Activated naive CD4-positive, alpha-beta T cell treated with anti-CD3 and anti-CD28 coated beads, Interleukin-2, amount 10 ng/mL, durations not matched to agents 7 days and 5 days (primary cell): ENCODE results near the gene PRKCA.
"Not testable (repeated sequence)": the region's sequence is repeated elsewhere in the genome, so short reads cannot be mapped to it uniquely, and the experiment has no call there.

ENCODE experiments used
- CTCF ChIA-PET: fragments of 350-600 bp; sonication (Branson Sonifier 250); formaldehyde crosslinking; loops from one replicate; lab custom pipeline; 2021; ENCODE audit warnings: antibody characterized with exemption; lab: Charles Lee
- DNase-seq: peaks from one replicate; pipeline ENCODE4 v3.0.0-alpha.2; 2020
- H3K27ac Mint-ChIP-seq: one replicate; pipeline ENCODE4 v1.8.0; 2021; ENCODE audit warnings: mild to moderate bottlenecking, moderate library complexity, mixed read lengths
- H3K27me3 Mint-ChIP-seq: one replicate; pipeline ENCODE4 v1.8.0; 2021; ENCODE audit warnings: mild to moderate bottlenecking, mixed read lengths
- H3K36me3 Mint-ChIP-seq: one replicate; pipeline ENCODE4 v1.8.0; 2021; ENCODE audit warnings: mixed read lengths
- H3K4me1 Mint-ChIP-seq: one replicate; pipeline ENCODE4 v1.8.0; 2021; ENCODE audit warnings: mixed read lengths
- H3K4me3 Mint-ChIP-seq: one replicate; pipeline ENCODE4 v1.8.0; 2021; ENCODE audit warnings: mild to moderate bottlenecking, moderate library complexity, mixed read lengths
- H3K9me3 Mint-ChIP-seq: one replicate; pipeline ENCODE4 v1.8.0; 2021; ENCODE audit warnings: mixed read lengths

PRKCA gene

DNA sequence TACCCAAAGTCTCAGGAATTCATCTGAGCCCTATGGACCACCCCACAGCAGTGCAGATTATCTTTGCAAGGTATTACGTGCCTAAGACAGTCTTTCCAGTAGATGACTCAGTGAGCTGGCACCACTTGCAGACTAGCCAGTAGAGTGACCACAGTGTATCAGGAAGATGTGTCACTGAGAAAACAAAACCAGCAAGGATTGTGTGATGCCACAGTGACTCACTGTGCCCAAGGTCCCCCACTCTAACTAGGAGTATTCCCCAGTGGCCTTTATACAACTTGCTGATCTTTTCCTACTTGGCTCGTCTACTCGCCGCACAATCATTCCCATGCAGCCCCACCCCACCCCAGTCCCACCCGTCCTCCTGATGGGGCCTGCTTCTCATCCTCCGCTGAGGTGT is 26.8 kb upstream of the PRKCA start:
- Mint-ChIP-seq H3K4me1 (no peaks in the 10 kb centered on the region), H3K36me3 (no peaks in the 10 kb centered on the region), H3K27me3 (peaks cover 36% of the 10 kb centered on the region), H3K27ac (no peak overlapping the region), H3K9me3 (no peaks in the 10 kb centered on the region), H3K4me3 (no peak overlapping the region)
- no peak for DNase-seq
- CTCF ChIA-PET = no interaction called here

GRCh38 chr17:66276328-66276937 is 26.0 kb upstream of the PRKCA start:
- CTCF ChIA-PET = no interaction called here
- Mint-ChIP-seq H3K4me3 (no peak overlapping the region), H3K4me1 (no peaks in the 10 kb centered on the region), H3K27ac (no peak overlapping the region), H3K9me3 (no peaks in the 10 kb centered on the region), H3K27me3 (peaks cover 29% of the 10 kb centered on the region), H3K36me3 (no peaks in the 10 kb centered on the region)
- DNase-seq = no peak

DNA sequence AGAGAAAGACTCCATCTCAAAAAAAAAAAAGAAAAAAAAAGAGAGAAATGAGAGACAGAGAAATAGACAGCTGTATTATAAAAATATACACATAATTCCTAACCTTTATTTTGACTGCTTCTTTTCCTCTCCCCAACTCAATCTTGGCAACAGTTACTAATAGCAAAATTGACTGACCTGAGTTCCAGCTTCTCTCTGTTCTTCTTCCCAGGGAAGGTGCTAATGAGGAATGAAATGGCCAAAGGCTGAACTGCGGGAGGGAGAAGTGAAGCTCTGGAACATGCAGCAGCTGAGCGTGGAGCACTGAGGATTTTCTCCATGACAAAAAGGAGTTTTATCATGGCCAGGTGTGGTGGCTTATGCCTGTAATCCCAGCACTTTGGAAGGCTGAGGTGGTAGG is 25.2 kb upstream of the PRKCA start:
- Mint-ChIP-seq H3K36me3 (peaks cover 1% of the 10 kb centered on the region), H3K4me1 (no peaks in the 10 kb centered on the region), H3K4me3 (no peak overlapping the region), H3K27me3 (peaks cover 25% of the 10 kb centered on the region), H3K9me3 (no peaks in the 10 kb centered on the region), H3K27ac (no peak overlapping the region)
- no peak for DNase-seq
- CTCF ChIA-PET = no interaction called here

- H3K27ac Mint-ChIP-seq = no peak overlapping the region
- peaks cover 4% of the 10 kb centered on the region for H3K36me3 Mint-ChIP-seq
- DNase-seq = no peak
- CTCF ChIA-PET = no interaction called here
- peaks cover 27% of the 10 kb centered on the region for H3K4me1 Mint-ChIP-seq
- H3K4me3 Mint-ChIP-seq = no peak overlapping the region
- peaks cover 14% of the 10 kb centered on the region for H3K27me3 Mint-ChIP-seq
- no peaks in the 10 kb centered on the region for H3K9me3 Mint-ChIP-seq
Observed at GRCh38 chr17:66281661-66282369, 20.6 kb upstream of the PRKCA start.

- CTCF ChIA-PET = no interaction called here
- Mint-ChIP-seq H3K4me3 (no peak overlapping the region), H3K9me3 (no peaks in the 10 kb centered on the region), H3K36me3 (peaks cover 6% of the 10 kb centered on the region), H3K4me1 (peaks cover 36% of the 10 kb centered on the region), H3K27ac (no peak overlapping the region), H3K27me3 (peaks cover under 1% of the 10 kb centered on the region)
- no peak for DNase-seq
Observed at GRCh38 chr17:66283296-66283934, 19.0 kb upstream of the PRKCA start.

GRCh38 chr17:66283971-66284370 is 18.4 kb upstream of the PRKCA start:
- CTCF ChIA-PET = no interaction called here
- Mint-ChIP-seq H3K27me3 (no peaks in the 10 kb centered on the region), H3K36me3 (peaks cover 6% of the 10 kb centered on the region), H3K4me1 (peaks cover 36% of the 10 kb centered on the region), H3K27ac (no peak overlapping the region), H3K9me3 (no peaks in the 10 kb centered on the region), H3K4me3 (no peak overlapping the region)
- no peak for DNase-seq

GRCh38 chr17:66285149-66285548 is 17.3 kb upstream of the PRKCA start:
- peaks cover 6% of the 10 kb centered on the region for H3K36me3 Mint-ChIP-seq
- peaks cover 37% of the 10 kb centered on the region for H3K4me1 Mint-ChIP-seq
- DNase-seq = no peak
- CTCF ChIA-PET = no interaction called here
- peak overlapping the region; percentile 10 for H3K4me3 Mint-ChIP-seq
- no peaks in the 10 kb centered on the region for H3K27me3 Mint-ChIP-seq
- no peaks in the 10 kb centered on the region for H3K9me3 Mint-ChIP-seq
- peak overlapping the region; percentile 68 for H3K27ac Mint-ChIP-seq

- Mint-ChIP-seq H3K4me1 (peaks cover 39% of the 10 kb centered on the region), H3K36me3 (peaks cover 5% of the 10 kb centered on the region), H3K27ac (no peak overlapping the region), H3K27me3 (no peaks in the 10 kb centered on the region), H3K9me3 (no peaks in the 10 kb centered on the region), H3K4me3 (no peak overlapping the region)
- no peak for DNase-seq
- CTCF ChIA-PET = interaction anchor here (1.4 kb wide), 1 partner anchor 13 kb away, joined by 4 read pairs; no protein-coding TSS in a partner anchor
Observed at GRCh38 chr17:66287911-66288310, 14.5 kb upstream of the PRKCA start.

DNA sequence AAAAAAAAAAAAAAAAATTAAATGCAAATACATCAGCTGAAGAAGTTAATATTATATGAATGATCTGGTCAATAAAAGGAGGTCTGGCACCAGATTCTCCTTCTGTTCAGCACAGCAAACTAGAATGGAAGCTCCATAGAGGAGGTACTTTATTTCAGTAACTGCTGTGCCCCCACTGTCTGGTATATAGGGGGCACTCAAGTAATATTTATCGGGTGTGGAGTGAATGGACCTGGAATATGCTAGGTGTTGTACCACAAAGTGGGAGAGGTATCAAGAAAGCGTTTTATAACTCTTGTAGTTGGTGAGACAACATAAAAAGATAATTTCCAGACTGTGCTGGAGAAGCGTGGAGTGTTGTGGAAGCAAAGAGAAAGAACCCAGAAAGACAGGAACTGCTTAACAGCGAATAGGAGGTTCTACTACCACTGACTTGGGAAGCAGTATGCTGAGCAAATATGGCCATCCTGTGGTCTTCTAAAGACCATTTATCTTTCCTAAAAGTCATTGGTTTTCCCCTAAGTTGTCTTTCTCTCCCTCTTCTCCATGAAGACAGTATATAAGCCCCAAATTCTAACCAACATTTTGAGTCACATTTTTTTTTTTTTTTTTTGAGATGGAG is 12.2 kb upstream of the PRKCA start:
- Mint-ChIP-seq H3K4me1 (peaks cover 31% of the 10 kb centered on the region), H3K9me3 (no peaks in the 10 kb centered on the region), H3K4me3 (no peak overlapping the region), H3K36me3 (peaks cover 4% of the 10 kb centered on the region), H3K27me3 (no peaks in the 10 kb centered on the region), H3K27ac (no peak overlapping the region)
- no peak for DNase-seq
- CTCF ChIA-PET = no interaction called here

- CTCF ChIA-PET = interaction anchor here (0.7 kb wide), 1 partner anchor 275 kb away, joined by 3 read pairs; no protein-coding TSS in a partner anchor
Observed at GRCh38 chr17:66292353-66292752, 10.1 kb upstream of the PRKCA start.

DNA sequence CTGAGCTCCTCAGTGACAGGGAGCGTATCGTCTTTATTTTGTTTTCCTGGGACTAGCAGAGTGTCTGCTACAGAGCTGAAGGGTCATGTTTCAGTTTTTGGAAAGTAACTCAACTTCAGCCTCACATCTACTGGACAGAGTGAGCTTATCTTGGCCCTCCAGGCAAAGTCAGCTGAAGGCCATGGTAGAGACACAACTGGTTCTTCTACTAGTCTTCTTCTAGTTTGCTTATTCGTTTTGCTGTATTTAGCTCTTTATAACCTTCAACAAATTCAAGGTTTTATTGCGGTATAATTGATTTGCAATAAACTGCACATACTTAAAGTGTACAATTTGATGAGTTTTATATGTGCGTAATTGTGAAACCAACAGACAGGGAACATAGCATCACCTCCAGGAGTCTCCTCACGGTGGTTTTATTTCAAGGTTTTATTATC is 6.1 kb upstream of the PRKCA start:
- CTCF ChIA-PET = interaction anchor here (0.8 kb wide), 1 partner anchor 25 kb away, joined by 3 read pairs; no protein-coding TSS in a partner anchor
- no peaks in the 10 kb centered on the region for H3K9me3 Mint-ChIP-seq

More at GRCh38 chr17:66292353-66292752, 10.1 kb upstream of the PRKCA start:
- no peak overlapping the region for H3K4me3 Mint-ChIP-seq
- peaks cover 3% of the 10 kb centered on the region for H3K36me3 Mint-ChIP-seq
- H3K27me3 Mint-ChIP-seq = no peaks in the 10 kb centered on the region
- DNase-seq = no peak
- no peaks in the 10 kb centered on the region for H3K9me3 Mint-ChIP-seq
- peaks cover 10% of the 10 kb centered on the region for H3K4me1 Mint-ChIP-seq
- H3K27ac Mint-ChIP-seq = no peak overlapping the region

GRCh38 chr17:66297443-66297842 is 5.0 kb upstream of the PRKCA start:
- Mint-ChIP-seq H3K27me3 (peaks cover 13% of the 10 kb centered on the region), H3K36me3 (peaks cover 15% of the 10 kb centered on the region), H3K4me1 (peaks cover 18% of the 10 kb centered on the region)
- CTCF ChIA-PET, H3K9me3 Mint-ChIP-seq, H3K27ac Mint-ChIP-seq, DNase-seq, H3K4me3 Mint-ChIP-seq: not testable (repeated sequence)

More for the DNA sequence above, 6.1 kb upstream of the PRKCA start:
- Mint-ChIP-seq H3K4me1 (peaks cover 14% of the 10 kb centered on the region), H3K4me3 (no peak overlapping the region), H3K27ac (no peak overlapping the region), H3K36me3 (peaks cover 15% of the 10 kb centered on the region), H3K27me3 (peaks cover 13% of the 10 kb centered on the region)
- no peak for DNase-seq

GRCh38 chr17:66299711-66300110 is 2.7 kb upstream of the PRKCA start:
- no peak for DNase-seq
- Mint-ChIP-seq H3K27ac (no peak overlapping the region), H3K27me3 (peaks cover 13% of the 10 kb centered on the region), H3K4me1 (peaks cover 26% of the 10 kb centered on the region), H3K4me3 (no peak overlapping the region), H3K36me3 (peaks cover 23% of the 10 kb centered on the region), H3K9me3 (no peaks in the 10 kb centered on the region)
- CTCF ChIA-PET = interaction anchor here (0.6 to 1.4 kb wide), 2 partner anchors 26 to 44 kb away, joined by 3 to 4 read pairs; no protein-coding TSS in a partner anchor

DNA sequence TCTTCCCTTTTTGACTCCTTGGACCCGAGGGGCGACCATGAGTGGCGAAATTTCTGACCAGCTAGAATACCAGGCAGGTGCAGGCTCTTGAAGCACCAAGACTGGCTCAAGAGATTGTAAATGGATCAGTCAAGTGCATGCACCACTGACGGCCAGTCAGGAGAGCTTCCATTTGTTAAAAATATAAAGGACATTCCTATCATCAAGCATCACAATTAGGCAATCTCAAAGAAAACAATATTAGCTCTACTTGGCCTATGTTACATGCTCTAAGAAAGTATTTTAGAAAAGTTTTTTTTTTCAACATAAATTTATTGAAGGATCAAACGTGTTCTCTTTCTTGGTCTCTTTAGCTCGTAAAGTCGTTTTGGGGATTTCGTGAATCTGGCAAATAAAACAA is 1.5 kb upstream of the PRKCA start:
- Mint-ChIP-seq H3K9me3 (no peaks in the 10 kb centered on the region), H3K36me3 (peaks cover 25% of the 10 kb centered on the region), H3K27ac (no peak overlapping the region), H3K4me3 (peak overlapping the region; percentile 85), H3K4me1 (peaks cover 38% of the 10 kb centered on the region), H3K27me3 (peaks cover 13% of the 10 kb centered on the region)
- no peak for DNase-seq
- CTCF ChIA-PET = interaction anchor here (0.7 to 1.7 kb wide), 4 partner anchors 13 to 369 kb away, joined by 3 to 4 read pairs (median 4); no protein-coding TSS in a partner anchor
